Stomach (tissue), 4 donors: Measurements from ENCODE around the gene JAKMIP1.

ENCODE experiments used
- POLR2AphosphoS5 ChIP-seq, 3 donors: sonication (generic); formaldehyde crosslinking; IDR thresholded peaks; one replicate each; pipeline ENCODE4 v1.6.1; 2016; ENCODE audit warnings: antibody characterized with exemption in 3 of 3
- TF ChIP-seq, protein P1 (sequence below), 7 experiments: fragments of 450-650 bp in 4 of 7; fragments of 200-600 bp in 3 of 7; sonication (generic) in 3 of 7; IDR thresholded peaks; one replicate each; pipeline ENCODE4 v1.5.1; 2016 to 2019; ENCODE audit warnings: antibody characterized with exemption in 7 of 7, control low read depth in 2 of 7, mild to moderate bottlenecking in 1 of 7

DNA sequence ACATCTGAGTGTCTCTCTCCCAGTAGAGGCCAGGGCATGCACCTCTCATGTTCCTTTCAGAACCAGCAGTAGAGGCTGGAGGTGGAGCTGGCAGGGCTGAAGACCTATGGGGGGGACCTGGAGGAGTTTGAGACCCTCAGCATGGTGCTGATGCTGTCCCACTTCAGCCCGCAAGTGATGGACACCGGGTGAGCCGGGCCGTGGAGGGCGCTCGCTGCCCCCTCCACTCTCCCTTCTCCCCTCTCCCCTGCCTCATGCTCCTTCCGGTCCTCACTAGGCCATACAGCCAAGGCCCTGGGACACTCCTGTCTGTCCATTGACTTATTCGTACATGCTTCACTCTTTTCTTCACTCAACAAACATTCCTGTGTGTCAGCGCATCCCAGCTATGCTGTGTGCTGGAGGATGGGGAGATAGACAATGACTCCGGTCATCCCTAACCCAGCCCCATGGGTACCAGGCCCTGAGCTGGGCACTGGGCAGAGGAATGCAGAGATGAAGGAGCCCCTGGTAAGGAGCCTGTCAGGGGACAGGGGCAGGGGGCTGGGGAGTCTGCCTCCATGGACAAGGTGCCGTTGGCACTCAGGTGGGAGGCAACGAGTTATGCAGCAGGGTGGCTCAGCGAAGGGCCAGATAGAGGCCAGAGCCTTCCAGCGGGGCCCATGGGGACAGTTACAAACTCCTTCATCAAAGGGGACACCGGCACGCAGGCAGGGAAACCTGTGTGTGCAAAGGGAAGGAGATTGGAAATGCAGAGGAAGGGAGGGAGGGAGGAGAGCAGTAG is 40.9 kb upstream of the JAKMIP1 start:
- TF ChIP-seq, protein P1, sequence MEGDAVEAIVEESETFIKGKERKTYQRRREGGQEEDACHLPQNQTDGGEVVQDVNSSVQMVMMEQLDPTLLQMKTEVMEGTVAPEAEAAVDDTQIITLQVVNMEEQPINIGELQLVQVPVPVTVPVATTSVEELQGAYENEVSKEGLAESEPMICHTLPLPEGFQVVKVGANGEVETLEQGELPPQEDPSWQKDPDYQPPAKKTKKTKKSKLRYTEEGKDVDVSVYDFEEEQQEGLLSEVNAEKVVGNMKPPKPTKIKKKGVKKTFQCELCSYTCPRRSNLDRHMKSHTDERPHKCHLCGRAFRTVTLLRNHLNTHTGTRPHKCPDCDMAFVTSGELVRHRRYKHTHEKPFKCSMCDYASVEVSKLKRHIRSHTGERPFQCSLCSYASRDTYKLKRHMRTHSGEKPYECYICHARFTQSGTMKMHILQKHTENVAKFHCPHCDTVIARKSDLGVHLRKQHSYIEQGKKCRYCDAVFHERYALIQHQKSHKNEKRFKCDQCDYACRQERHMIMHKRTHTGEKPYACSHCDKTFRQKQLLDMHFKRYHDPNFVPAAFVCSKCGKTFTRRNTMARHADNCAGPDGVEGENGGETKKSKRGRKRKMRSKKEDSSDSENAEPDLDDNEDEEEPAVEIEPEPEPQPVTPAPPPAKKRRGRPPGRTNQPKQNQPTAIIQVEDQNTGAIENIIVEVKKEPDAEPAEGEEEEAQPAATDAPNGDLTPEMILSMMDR (IDR thresholded peaks at IDR 0.05): no peak
- no peak for TF ChIP-seq POLR2AphosphoS5 (IDR thresholded peaks at IDR 0.05)
